ENCODE measurements around the gene UNC13A. TPM values are rescaled to one million over a fixed set of nuclear protein-coding genes. Genes with fewer than 3 reads are reported as not detected.

The UNC13A gene
- total and polyA plus RNA-seq, 2 of the 8 experiments (the other 6 are each of a cell fraction or from before 2014, with no cell fraction given), result 13.1 to 47.6 TPM

DNA sequence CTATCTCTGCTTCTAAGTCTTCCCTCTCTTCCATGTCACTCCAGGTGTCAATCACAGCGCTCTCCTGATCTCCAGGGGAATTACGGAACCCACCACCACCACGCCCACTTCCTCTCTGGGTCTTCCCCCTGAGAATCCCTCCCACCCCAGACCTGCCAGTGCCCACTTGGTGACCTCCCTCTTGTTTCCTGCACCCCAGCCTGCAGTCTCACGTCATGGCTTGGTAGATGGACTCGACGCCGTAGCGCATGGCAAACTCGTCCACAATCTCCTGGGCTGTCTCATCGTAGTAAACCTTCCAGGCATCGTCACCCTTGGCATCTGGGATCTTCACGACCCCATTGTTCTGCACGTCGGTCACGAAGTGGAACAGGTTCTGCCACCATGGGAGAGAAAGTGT is 47.0 kb downstream of the UNC13A start:
- no peak overlapping the region for H3K4ac ChIP-seq (replicated peaks; ENCODE audit: insufficient read length, low read depth, low read length)
- H3K9me3 ChIP-seq (ENCODE audit: insufficient read depth in 2 of 2, low read depth in 1 of 2, low read length in 1 of 2), result no peaks in the 10 kb centered on the region
- no peak overlapping the region for H2BK15ac ChIP-seq (ENCODE audit: low read length)
- H2AFZ ChIP-seq (ENCODE audit: low read length), result no peak overlapping the region
- H3K9ac ChIP-seq (replicated peaks in 1 of 4; ENCODE audit: extremely low read depth in 1 of 4, low read depth in 3 of 4, low read length in 3 of 4), result no peak overlapping the region
- 95% methylated on average over 13 of the region's 15 CpGs; no CpG with 5 or more reads in 1 of the 2 experiments for WGBS, 2 experiments (ENCODE audit: extremely low coverage in 1 of 2, insufficient coverage in 1 of 2, insufficient read length in 1 of 2, insufficient replicate concordance in 2 of 2, low coverage in 1 of 2, low lambda C conversion rate in 2 of 2, missing lambda C conversion rate in 1 of 2)
- no peak overlapping the region for H2BK12ac ChIP-seq (ENCODE audit: low read depth, low read length)
- CTCF ChIA-PET (ENCODE audit: partially characterized antibody), result interaction anchor here (0.8 kb wide), 1 partner anchor 13 kb away, joined by 3 read pairs; no protein-coding TSS in a partner anchor
- H3K23ac ChIP-seq (ENCODE audit: insufficient read length), result no peak overlapping the region
- no peak overlapping the region for H3K4me3 ChIP-seq (ENCODE audit: extremely low read depth in 1 of 4, insufficient read depth in 2 of 4, low read depth in 3 of 4, low read length in 4 of 4)
- no peak overlapping the region for H2BK120ac ChIP-seq (replicated peaks; ENCODE audit: low read depth, low read length)
- peaks cover 4 to 47% (median 22%) of the 10 kb centered on the region in 4 experiments; a peak in 7 of 8 replicates for H3K36me3 ChIP-seq (ENCODE audit: control insufficient read depth in 2 of 4, insufficient read depth in 4 of 4, low read length in 3 of 4)
- H3K79me1 ChIP-seq (ENCODE audit: low read depth, low read length), result no peaks in the 10 kb centered on the region
- POLR2A ChIA-PET (ENCODE audit: partially characterized antibody), result no interaction called here
- no peak overlapping the region for H3K27ac ChIP-seq (ENCODE audit: low read depth, low read length)
- H3K14ac ChIP-seq (ENCODE audit: insufficient read length), result no peak overlapping the region
- H3K56ac ChIP-seq (replicated peaks; ENCODE audit: insufficient read length, low read depth, low read length), result no peak overlapping the region
- H4K91ac ChIP-seq (replicated peaks; ENCODE audit: insufficient read length, low read length), result no peak overlapping the region
- DNase-seq (ENCODE audit: low read depth in 1 of 2, low spot score in 2 of 2), result no peak
- H2AK5ac ChIP-seq (ENCODE audit: low read depth, low read length), result no peak overlapping the region
- no peak for FAIRE-seq
- H3K23me2 ChIP-seq (ENCODE audit: low read depth, low read length), result peaks cover 8% of the 10 kb centered on the region; the same call in 1 of the 2 replicates
- no peaks in the 10 kb centered on the region for H3K27me3 ChIP-seq (replicated peaks in 1 of 4; ENCODE audit: control insufficient read depth in 3 of 4, extremely low read depth in 1 of 4, insufficient read depth in 3 of 4, low read length in 3 of 4)
- H3K18ac ChIP-seq (ENCODE audit: extremely low read depth, low read length), result no peak overlapping the region
- H3K4me2 ChIP-seq (ENCODE audit: insufficient read depth in 1 of 2, low read depth in 2 of 2, low read length in 2 of 2), result no peak overlapping the region
- H4K20me1 ChIP-seq (replicated peaks in 1 of 2; ENCODE audit: control insufficient read depth in 1 of 2, insufficient read depth in 2 of 2, low read length in 2 of 2), result peaks cover 0 to 10% of the 10 kb centered on the region in 2 experiments
- H4K5ac ChIP-seq (ENCODE audit: insufficient read length, low read depth, low read length), result no peak overlapping the region
- no peaks in the 10 kb centered on the region for H3K4me1 ChIP-seq (replicated peaks in 1 of 4; ENCODE audit: control insufficient read depth in 3 of 4, insufficient read depth in 4 of 4, low read length in 3 of 4)
- no peak overlapping the region for H2BK5ac ChIP-seq (ENCODE audit: low read depth, low read length)
- no peaks in the 10 kb centered on the region for H3K79me2 ChIP-seq (ENCODE audit: control insufficient read depth in 1 of 2, insufficient read depth in 2 of 2, low read length in 2 of 2)
- no peak overlapping the region for H2BK20ac ChIP-seq (ENCODE audit: low read length)
- H4K8ac ChIP-seq (ENCODE audit: extremely low read depth, insufficient read depth, low read length), result no peak overlapping the region
- TF ChIP-seq GTF2F1 (IDR thresholded peaks at IDR 0.05; ENCODE audit: borderline replicate concordance, low read depth, low read length) (no peak), CEBPB (IDR thresholded peaks at IDR 0.05; ENCODE audit: low read depth, low read length) (no peak), CHD1 (IDR thresholded peaks at IDR 0.05; ENCODE audit: low read depth, low read length) (no peak), SIN3A (conservative IDR thresholded peaks at IDR 0.05 in 1 of 2, IDR thresholded peaks at IDR 0.05 in 1 of 2; ENCODE audit: low read depth in 1 of 2, low read length in 2 of 2) (no peak), SP2 (IDR thresholded peaks at IDR 0.05; ENCODE audit: low read length) (no peak), SUZ12 (IDR thresholded peaks at IDR 0.05; ENCODE audit: low read length) (no peak), SAP30 (IDR thresholded peaks at IDR 0.05; ENCODE audit: insufficient read depth, insufficient replicate concordance, low read length) (no peak), RNF2 (IDR thresholded peaks at IDR 0.05; ENCODE audit: borderline replicate concordance, low read depth, low read length, missing control alignments, poor library complexity, severe bottlenecking) (no peak), HDAC2 (IDR thresholded peaks at IDR 0.05; ENCODE audit: borderline replicate concordance in 1 of 2, low read depth in 2 of 2, low read length in 2 of 2) (no peak), KDM5A (IDR thresholded peaks at IDR 0.05; ENCODE audit: low read length) (no peak), RAD21 (IDR thresholded peaks at IDR 0.05 in 1 of 2, conservative IDR thresholded peaks at IDR 0.05 in 1 of 2; ENCODE audit: low read depth in 2 of 2, low read length in 2 of 2) (no peak), PHF8 (conservative IDR thresholded peaks at IDR 0.05; ENCODE audit: low read depth, low read length) (no peak), EGR1 (IDR thresholded peaks at IDR 0.05; ENCODE audit: borderline replicate concordance, low read depth, low read length) (no peak)
